Neural cell (in vitro differentiated cells): ENCODE data around the gene TBPL1. TPM values are rescaled to one million over a fixed set of nuclear protein-coding genes. Genes with fewer than 3 reads are reported as not detected.

Experiments used
- H2AFZ ChIP-seq: fragments of 200-600, 300-800 bp; sonication (generic), shearing (Covaris generic); 2 replicates; pipeline ENCODE4 v1.6.0; 2014; ENCODE audit warnings: low read depth, mild to moderate bottlenecking, antibody characterized with exemption, low read length, moderate library complexity
- H3F3A ChIP-seq: fragments of 200-600 bp; shearing (Covaris generic); 2 replicates; pipeline ENCODE4 v1.6.1; 2016; ENCODE audit warnings: mild to moderate bottlenecking, moderate library complexity, mixed read lengths, antibody characterized with exemption, low read length; ENCODE audit not compliant: insufficient read depth, poor library complexity, severe bottlenecking
- H3K27ac ChIP-seq: fragments of 200-600, 300-800 bp; sonication (generic), shearing (Covaris generic); 2 replicates; pipeline ENCODE4 v1.5.1; 2014; ENCODE audit warnings: mild to moderate bottlenecking, low read length, moderate library complexity
- H3K27me3 ChIP-seq: fragments of 300-800, 200-600 bp; sonication (generic), shearing (Covaris generic); 2 replicates; pipeline ENCODE4 v1.6.0; 2014; ENCODE audit warnings: mild to moderate bottlenecking, low read depth, low read length, moderate library complexity; ENCODE audit not compliant: insufficient read depth
- H3K36me3 ChIP-seq: fragments of 300-800, 200-600 bp; sonication (generic), shearing (Covaris generic); 2 replicates; pipeline ENCODE4 v1.5.1; 2014; ENCODE audit warnings: mild to moderate bottlenecking, antibody characterized with exemption, low read length, moderate library complexity; ENCODE audit not compliant: insufficient read depth
- H3K4me2 ChIP-seq: fragments of 300-800, 200-600 bp; sonication (generic), shearing (Covaris generic); 2 replicates; pipeline ENCODE4 v1.6.0; 2014; ENCODE audit warnings: mild to moderate bottlenecking, low read length
- H3K4me3 ChIP-seq: fragments of 300-800, 200-600 bp; sonication (generic), shearing (Covaris generic); 2 replicates; pipeline ENCODE4 v1.5.1; 2014; ENCODE audit warnings: mild to moderate bottlenecking, low read length, moderate library complexity
- H3K79me2 ChIP-seq: fragments of 200-600 bp; shearing (Covaris generic); replicated peaks from 2 replicates; pipeline ENCODE4 v1.6.0; 2014; ENCODE audit warnings: mild to moderate bottlenecking, low read length, moderate library complexity; ENCODE audit not compliant: insufficient read depth
- H3K9ac ChIP-seq: fragments of 300-800, 200-600 bp; sonication (generic), shearing (Covaris generic); 2 replicates; pipeline ENCODE4 v1.6.1; 2016; ENCODE audit warnings: mild to moderate bottlenecking, low read length, mixed read lengths
- H3K9me2 ChIP-seq: fragments of 200-600 bp; shearing (Covaris generic); 2 replicates; pipeline ENCODE4 v1.6.1; 2016; ENCODE audit warnings: mild to moderate bottlenecking, low read length, mixed read lengths; ENCODE audit not compliant: insufficient read depth
- H3K9me3 ChIP-seq: fragments of 200-600, 300-800 bp; sonication (generic), shearing (Covaris generic); 2 replicates; pipeline ENCODE4 v1.6.1; 2016; ENCODE audit warnings: mild to moderate bottlenecking, mixed run types, low read length, moderate library complexity, mixed read lengths
- H4K20me1 ChIP-seq: fragments of 200-600 bp; shearing (Covaris generic); 2 replicates; pipeline ENCODE4 v1.6.1; 2016; ENCODE audit warnings: mild to moderate bottlenecking, mixed run types; ENCODE audit not compliant: insufficient read depth
- EP300 ChIP-seq: fragments of 450-650 bp; conservative IDR thresholded peaks from 2 replicates; pipeline ENCODE4 v1.6.1; 2014; ENCODE audit warnings: antibody characterized with exemption, mild to moderate bottlenecking, moderate library complexity; ENCODE audit not compliant: poor library complexity, severe bottlenecking
- EZH2 ChIP-seq: fragments of 200-600, 300-800 bp; shearing (Covaris generic), sonication (generic); IDR thresholded peaks from 2 replicates; pipeline ENCODE4 v1.6.1; 2014; ENCODE audit warnings: antibody characterized with exemption, low read length, borderline replicate concordance, mild to moderate bottlenecking; ENCODE audit not compliant: insufficient read depth, poor library complexity, severe bottlenecking
- MXI1 ChIP-seq: fragments of 450-650 bp; conservative IDR thresholded peaks from 2 replicates; pipeline ENCODE4 v1.6.1; 2014; ENCODE audit warnings: antibody characterized with exemption, mild to moderate bottlenecking; ENCODE audit not compliant: poor library complexity, severe bottlenecking
- POLR2AphosphoS5 ChIP-seq: IDR thresholded peaks from 2 replicates; pipeline ENCODE4 v1.6.1; 2012
- RAD21 ChIP-seq: fragments of 450-650 bp; conservative IDR thresholded peaks from 2 replicates; pipeline ENCODE4 v1.6.1; 2014; ENCODE audit warnings: antibody characterized with exemption, mild to moderate bottlenecking, moderate library complexity
- REST ChIP-seq: IDR thresholded peaks from 2 replicates; pipeline ENCODE4 v1.6.1; 2012; ENCODE audit warnings: borderline replicate concordance
- SMC3 ChIP-seq: fragments of 450-650 bp; conservative IDR thresholded peaks from 2 replicates; pipeline ENCODE4 v1.6.1; 2014; ENCODE audit warnings: antibody characterized with exemption, mild to moderate bottlenecking, moderate library complexity; ENCODE audit not compliant: poor library complexity
- TAF1 ChIP-seq: IDR thresholded peaks from 2 replicates; pipeline ENCODE4 v1.6.1; 2012; ENCODE audit warnings: low read depth
- polyA plus RNA-seq: library from polyadenylated mRNA; depleted of rRNA; stranded (reverse); fragments of >200 nt; gene quantifications from 2 replicates; pipeline ENCODE4 v1.2.3, GENCODE V29; 2014
- TF ChIP-seq, protein P1 (sequence below): fragments of 450-650 bp; IDR thresholded peaks from 2 replicates; pipeline ENCODE4 v1.5.1; 2014; ENCODE audit warnings: antibody characterized with exemption, mild to moderate bottlenecking, moderate library complexity; ENCODE audit not compliant: poor library complexity, severe bottlenecking

Gene TBPL1
- polyA plus RNA-seq, 1 donor from 2014 or later = 110 TPM

GRCh38 chr6:134000443-134000842 is 47.4 kb downstream of the TBPL1 start:
- H3K4me3 ChIP-seq = no peak overlapping the region
- H3F3A ChIP-seq = no peaks in the 10 kb centered on the region
- no peak overlapping the region for H3K9ac ChIP-seq
- no peaks in the 10 kb centered on the region for H3K9me3 ChIP-seq
- no peaks in the 10 kb centered on the region for H3K36me3 ChIP-seq
- no peaks in the 10 kb centered on the region for H3K27me3 ChIP-seq
- no peak for TF ChIP-seq MXI1
- no peak for TF ChIP-seq TAF1
- H3K27ac ChIP-seq = no peak overlapping the region
- H3K9me2 ChIP-seq = no peaks in the 10 kb centered on the region
- H3K4me2 ChIP-seq = no peak overlapping the region
- no peaks in the 10 kb centered on the region for H4K20me1 ChIP-seq
- H2AFZ ChIP-seq = no peak overlapping the region
- no peaks in the 10 kb centered on the region for H3K79me2 ChIP-seq

GRCh38 chr6:134002821-134003220 is 49.8 kb downstream of the TBPL1 start:
- H3K4me2 ChIP-seq = no peak overlapping the region

More at GRCh38 chr6:134002821-134003220, 49.8 kb downstream of the TBPL1 start:
- Histone ChIP-seq H3K27ac (no peak overlapping the region), H3F3A (no peaks in the 10 kb centered on the region), H3K4me3 (no peak overlapping the region), H3K79me2 (no peaks in the 10 kb centered on the region), H3K27me3 (no peaks in the 10 kb centered on the region), H3K9ac (no peak overlapping the region), H3K9me2 (no peaks in the 10 kb centered on the region), H4K20me1 (no peaks in the 10 kb centered on the region), H2AFZ (no peak overlapping the region), H3K9me3 (no peaks in the 10 kb centered on the region), H3K36me3 (no peaks in the 10 kb centered on the region)
- no peak for TF ChIP-seq EP300
- no peak for TF ChIP-seq TAF1
- TF ChIP-seq REST = no peak
- no peak for TF ChIP-seq SMC3
- no peak for TF ChIP-seq MXI1
- TF ChIP-seq POLR2AphosphoS5 = no peak
- TF ChIP-seq, protein P1, sequence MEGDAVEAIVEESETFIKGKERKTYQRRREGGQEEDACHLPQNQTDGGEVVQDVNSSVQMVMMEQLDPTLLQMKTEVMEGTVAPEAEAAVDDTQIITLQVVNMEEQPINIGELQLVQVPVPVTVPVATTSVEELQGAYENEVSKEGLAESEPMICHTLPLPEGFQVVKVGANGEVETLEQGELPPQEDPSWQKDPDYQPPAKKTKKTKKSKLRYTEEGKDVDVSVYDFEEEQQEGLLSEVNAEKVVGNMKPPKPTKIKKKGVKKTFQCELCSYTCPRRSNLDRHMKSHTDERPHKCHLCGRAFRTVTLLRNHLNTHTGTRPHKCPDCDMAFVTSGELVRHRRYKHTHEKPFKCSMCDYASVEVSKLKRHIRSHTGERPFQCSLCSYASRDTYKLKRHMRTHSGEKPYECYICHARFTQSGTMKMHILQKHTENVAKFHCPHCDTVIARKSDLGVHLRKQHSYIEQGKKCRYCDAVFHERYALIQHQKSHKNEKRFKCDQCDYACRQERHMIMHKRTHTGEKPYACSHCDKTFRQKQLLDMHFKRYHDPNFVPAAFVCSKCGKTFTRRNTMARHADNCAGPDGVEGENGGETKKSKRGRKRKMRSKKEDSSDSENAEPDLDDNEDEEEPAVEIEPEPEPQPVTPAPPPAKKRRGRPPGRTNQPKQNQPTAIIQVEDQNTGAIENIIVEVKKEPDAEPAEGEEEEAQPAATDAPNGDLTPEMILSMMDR = no peak
- no peak for TF ChIP-seq RAD21
- no peak for TF ChIP-seq EZH2
